ENCODE data around the gene ADISSP. TPM values are rescaled to one million over a fixed set of nuclear protein-coding genes. Genes with fewer than 3 reads are reported as not detected.

Gene ADISSP
- total RNA-seq, 1 donor from 2014 or later: 10.2 TPM

DNA sequence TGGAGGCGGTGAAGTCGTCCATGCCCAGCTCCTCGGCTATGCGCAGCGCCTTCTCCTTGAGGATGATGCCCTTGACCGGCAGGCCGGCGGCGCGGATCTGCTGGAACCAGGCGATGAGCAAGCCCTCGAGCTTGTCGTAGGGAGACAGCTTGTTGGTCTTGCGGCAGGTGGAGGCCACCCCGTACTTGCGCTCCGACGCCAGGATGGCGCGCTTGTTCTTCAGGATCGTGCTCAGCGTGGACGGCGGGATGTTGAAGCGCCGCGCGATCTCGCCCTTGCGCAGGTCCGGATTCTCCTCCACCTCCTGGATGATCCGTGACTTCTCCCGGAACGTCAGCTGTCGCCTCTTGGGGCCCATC lies 18.6 kb upstream of the ADISSP start:
- Histone ChIP-seq H3K4me1 (peaks cover 45% of the 10 kb centered on the region), H3K9me3 (replicated peaks) (no peaks in the 10 kb centered on the region), H3K27me3 (ENCODE audit: low read depth) (no peaks in the 10 kb centered on the region), H3K36me3 (peaks cover 6% of the 10 kb centered on the region), H3K27ac (replicated peaks) (peak overlapping the region; percentile 92), H3K4me3 (peak overlapping the region; percentile 81)
- intact Hi-C loops (cut with micrococcal nuclease): no loop called here
- DNase-seq: peak; percentile 62
- TF ChIP-seq, protein P1, sequence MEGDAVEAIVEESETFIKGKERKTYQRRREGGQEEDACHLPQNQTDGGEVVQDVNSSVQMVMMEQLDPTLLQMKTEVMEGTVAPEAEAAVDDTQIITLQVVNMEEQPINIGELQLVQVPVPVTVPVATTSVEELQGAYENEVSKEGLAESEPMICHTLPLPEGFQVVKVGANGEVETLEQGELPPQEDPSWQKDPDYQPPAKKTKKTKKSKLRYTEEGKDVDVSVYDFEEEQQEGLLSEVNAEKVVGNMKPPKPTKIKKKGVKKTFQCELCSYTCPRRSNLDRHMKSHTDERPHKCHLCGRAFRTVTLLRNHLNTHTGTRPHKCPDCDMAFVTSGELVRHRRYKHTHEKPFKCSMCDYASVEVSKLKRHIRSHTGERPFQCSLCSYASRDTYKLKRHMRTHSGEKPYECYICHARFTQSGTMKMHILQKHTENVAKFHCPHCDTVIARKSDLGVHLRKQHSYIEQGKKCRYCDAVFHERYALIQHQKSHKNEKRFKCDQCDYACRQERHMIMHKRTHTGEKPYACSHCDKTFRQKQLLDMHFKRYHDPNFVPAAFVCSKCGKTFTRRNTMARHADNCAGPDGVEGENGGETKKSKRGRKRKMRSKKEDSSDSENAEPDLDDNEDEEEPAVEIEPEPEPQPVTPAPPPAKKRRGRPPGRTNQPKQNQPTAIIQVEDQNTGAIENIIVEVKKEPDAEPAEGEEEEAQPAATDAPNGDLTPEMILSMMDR (IDR thresholded peaks at IDR 0.05; ENCODE audit: borderline replicate concordance): no peak

DNA sequence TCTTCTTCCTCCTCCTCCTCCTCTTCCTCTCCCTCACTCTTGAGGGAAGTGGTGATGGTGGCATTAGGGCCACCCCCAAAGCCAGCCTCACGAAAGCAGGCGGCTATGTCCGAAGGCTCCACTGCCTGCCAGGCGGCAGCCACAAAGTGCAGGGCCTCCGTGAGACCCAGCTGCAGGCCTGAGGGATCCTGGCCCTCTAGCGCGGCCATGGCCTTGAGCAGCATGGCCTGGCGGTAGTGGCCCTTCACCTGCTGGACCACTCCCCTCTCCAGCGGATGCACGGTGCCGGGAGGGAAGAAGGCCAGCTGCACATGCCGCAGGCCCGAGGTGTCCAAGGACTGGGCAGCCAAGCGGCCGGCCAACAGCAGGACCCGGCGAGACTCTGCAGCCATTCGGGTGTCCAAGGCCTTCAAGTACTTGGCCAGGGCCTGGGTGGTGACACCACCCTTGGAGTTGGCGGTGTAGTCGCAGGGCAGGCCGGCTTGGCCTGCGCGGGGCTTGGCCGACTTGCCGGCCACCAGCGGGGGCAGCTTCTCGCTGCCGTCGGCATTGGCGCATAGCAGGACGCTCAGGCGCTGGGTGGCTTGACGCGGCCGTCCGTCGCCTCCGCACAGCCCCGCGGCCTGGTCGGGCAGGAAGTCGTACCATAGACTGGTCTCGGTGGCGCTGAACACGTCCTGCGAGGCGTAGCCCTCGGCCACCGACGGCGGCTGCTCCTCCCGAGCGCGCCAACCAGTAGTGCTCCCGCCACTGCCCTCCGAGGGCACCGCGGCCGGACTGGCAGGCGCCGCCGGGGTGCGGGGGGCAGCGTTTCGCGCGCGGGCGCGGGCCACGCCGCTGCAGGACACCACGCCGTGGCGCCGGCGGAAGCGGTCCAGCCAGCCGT lies 17.9 kb upstream of the ADISSP start:
- H3K4me1 ChIP-seq: peaks cover 52% of the 10 kb centered on the region
- H3K27ac ChIP-seq (replicated peaks): peak overlapping the region; percentile 92
- no peaks in the 10 kb centered on the region for H3K9me3 ChIP-seq (replicated peaks)
- DNase-seq: peak; percentile 29
- H3K36me3 ChIP-seq: peaks cover 6% of the 10 kb centered on the region
- intact Hi-C loops (cut with micrococcal nuclease): no loop called here
- H3K4me3 ChIP-seq: peak overlapping the region; percentile 81
- TF ChIP-seq, protein P1 (IDR thresholded peaks at IDR 0.05; ENCODE audit: borderline replicate concordance): no peak
- no peaks in the 10 kb centered on the region for H3K27me3 ChIP-seq (ENCODE audit: low read depth)

DNA sequence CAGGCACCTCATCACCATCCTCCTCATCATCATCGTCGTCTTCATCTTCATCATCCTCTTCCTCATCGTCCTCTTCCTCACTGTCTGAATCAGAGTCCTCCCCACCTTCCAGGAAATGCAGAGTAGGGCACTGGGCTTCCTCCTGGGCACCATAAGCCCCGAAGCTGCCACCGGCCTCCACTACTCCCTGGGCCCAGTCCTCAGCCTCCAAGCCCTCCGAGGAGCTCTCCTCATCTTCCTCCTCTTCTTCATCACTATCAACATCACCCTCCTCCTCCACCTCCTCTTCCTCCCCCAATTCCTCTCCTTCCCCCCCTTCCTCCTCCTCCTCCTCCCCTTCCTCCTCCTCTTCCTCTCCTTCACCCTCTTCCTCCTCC lies 17.3 kb upstream of the ADISSP start:
- Histone ChIP-seq H3K36me3 (peaks cover 6% of the 10 kb centered on the region), H3K27me3 (ENCODE audit: low read depth) (no peaks in the 10 kb centered on the region), H3K4me3 (peak overlapping the region; percentile 81), H3K9me3 (replicated peaks) (no peaks in the 10 kb centered on the region), H3K27ac (replicated peaks) (peak overlapping the region; percentile 92), H3K4me1 (peaks cover 52% of the 10 kb centered on the region)
- intact Hi-C loops (cut with micrococcal nuclease): no loop called here
- no peak for DNase-seq
- TF ChIP-seq, protein P1 (IDR thresholded peaks at IDR 0.05; ENCODE audit: borderline replicate concordance): no peak

DNA sequence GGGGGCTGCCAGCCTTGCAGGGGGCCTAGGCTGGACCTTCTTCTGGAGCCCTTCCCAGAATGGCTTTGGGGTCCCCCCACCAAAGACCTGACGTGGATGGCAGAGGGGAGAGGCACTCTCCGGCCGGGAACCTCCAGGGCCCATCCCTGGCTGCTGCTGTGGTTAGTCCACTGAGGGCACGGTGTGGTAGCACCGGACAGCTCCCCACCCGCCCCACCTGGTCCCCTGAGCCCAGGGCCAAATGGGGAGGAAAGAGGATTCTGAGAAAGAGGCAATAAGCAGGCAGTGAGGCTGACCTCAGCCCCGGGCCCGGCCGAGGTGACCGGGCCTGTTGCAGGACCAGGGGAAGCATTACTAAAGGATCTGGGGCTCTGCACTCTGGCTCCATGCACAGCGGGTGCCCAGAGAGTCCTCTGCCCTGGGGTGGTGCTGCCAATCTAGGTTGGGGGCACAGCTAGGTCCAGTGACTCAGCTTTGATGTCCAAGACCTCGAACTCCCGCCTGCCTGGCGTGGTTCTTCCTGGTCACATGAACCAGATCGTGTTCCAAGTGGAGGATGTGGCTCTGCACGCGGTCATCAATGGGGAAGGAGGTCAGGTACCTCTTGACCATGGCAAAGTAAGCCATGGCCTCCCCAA lies 16.8 kb upstream of the ADISSP start:
- intact Hi-C loops (cut with micrococcal nuclease): no loop called here
- no peak for DNase-seq
- Histone ChIP-seq H3K9me3 (replicated peaks) (no peaks in the 10 kb centered on the region), H3K27ac (replicated peaks) (peak overlapping the region; percentile 92), H3K4me1 (peaks cover 52% of the 10 kb centered on the region), H3K4me3 (peak overlapping the region; percentile 81), H3K27me3 (ENCODE audit: low read depth) (no peaks in the 10 kb centered on the region), H3K36me3 (peaks cover 6% of the 10 kb centered on the region)
- TF ChIP-seq, protein P1 (IDR thresholded peaks at IDR 0.05; ENCODE audit: borderline replicate concordance): no peak

DNA sequence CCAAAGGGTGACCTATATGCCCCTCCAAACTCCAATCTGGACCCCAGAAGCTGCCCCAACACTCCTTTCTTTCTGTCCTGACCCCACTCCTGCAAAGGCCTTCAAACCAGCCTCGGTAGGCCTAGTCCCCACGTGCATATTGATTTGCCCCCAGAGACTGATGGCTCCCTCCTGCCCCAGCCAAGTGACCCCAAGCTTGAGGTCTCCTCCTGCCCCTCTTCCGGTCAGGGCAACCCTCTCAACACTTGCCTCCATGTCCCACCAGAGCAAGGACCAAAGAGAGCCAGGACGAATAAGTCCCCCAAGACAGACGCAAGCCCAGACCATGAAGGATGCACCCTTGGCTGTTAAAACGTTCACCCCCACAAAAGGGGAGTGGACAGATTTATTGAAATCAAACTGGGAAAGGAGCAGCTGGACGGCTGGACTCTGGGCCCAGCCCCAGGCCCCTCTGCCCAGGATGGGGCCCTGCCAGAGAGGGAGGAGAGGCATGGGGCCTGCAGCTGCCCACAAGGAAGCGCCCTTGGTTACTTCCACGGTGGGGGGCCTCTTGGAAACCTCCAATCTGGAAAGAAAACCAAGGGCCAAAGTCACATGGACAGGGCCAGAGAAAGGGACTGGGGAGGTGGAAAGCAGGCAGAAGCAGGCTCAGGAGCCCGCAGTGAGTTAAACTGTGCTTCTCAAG lies 16.1 kb upstream of the ADISSP start:
- peak overlapping the region; percentile 81 for H3K4me3 ChIP-seq
- peak overlapping the region; percentile 92 for H3K27ac ChIP-seq (replicated peaks)
- H3K9me3 ChIP-seq (replicated peaks): no peaks in the 10 kb centered on the region
- intact Hi-C loops (cut with micrococcal nuclease): no loop called here
- H3K27me3 ChIP-seq (ENCODE audit: low read depth): no peaks in the 10 kb centered on the region
- no peak for DNase-seq
- peaks cover 6% of the 10 kb centered on the region for H3K36me3 ChIP-seq
- peaks cover 52% of the 10 kb centered on the region for H3K4me1 ChIP-seq
- TF ChIP-seq, protein P1 (IDR thresholded peaks at IDR 0.05; ENCODE audit: borderline replicate concordance): no peak
